ENCODE data around the gene CLDN12.
"Not testable (repeated sequence)": the region's sequence is repeated elsewhere in the genome, so short reads cannot be mapped to it uniquely, and the experiment has no call there.

CLDN12 gene

DNA sequence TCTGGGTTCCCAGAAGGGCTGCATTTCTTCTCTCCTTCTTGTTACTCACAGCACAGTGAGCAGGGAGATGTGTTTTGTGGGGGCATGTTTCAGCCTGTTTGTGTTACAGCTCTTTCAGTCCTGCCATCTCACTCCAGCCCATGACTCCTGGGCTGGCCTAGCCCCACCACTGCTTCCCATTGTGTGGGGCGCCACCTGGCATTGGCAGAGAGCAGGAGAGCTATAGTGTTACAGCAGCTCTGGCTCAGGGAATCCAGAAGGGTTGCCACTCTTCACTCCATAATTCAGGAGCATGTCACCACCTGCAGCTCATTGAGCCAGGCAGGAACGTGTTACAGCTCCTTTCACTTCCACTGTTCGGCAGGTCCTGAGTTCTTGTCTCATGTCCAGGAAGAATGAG, 30.0 kb downstream of the CLDN12 start:
- DNase-seq (ENCODE audit: low read depth in 2 of 2) = no peak

DNA sequence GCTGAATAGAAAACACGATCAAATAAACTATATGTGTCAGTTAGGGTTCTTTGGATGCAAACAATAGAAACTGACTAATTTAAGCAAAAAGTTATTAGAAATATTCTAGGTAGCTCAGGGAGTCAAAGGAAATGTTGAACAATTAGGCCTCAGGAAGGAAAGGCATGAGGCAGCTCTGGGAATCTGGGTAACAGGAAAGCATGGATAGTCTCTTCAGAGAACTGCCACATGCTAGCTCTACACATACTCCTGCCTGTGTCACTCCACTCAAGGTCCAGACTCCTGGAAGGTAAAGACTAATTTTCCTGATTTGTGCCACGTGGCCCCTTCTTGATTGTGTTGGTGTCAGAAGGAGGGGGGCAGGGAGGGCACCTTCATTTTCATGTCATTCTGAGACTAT, 42.4 kb downstream of the CLDN12 start:
- no peak for DNase-seq (ENCODE audit: low read depth in 2 of 2)

DNA sequence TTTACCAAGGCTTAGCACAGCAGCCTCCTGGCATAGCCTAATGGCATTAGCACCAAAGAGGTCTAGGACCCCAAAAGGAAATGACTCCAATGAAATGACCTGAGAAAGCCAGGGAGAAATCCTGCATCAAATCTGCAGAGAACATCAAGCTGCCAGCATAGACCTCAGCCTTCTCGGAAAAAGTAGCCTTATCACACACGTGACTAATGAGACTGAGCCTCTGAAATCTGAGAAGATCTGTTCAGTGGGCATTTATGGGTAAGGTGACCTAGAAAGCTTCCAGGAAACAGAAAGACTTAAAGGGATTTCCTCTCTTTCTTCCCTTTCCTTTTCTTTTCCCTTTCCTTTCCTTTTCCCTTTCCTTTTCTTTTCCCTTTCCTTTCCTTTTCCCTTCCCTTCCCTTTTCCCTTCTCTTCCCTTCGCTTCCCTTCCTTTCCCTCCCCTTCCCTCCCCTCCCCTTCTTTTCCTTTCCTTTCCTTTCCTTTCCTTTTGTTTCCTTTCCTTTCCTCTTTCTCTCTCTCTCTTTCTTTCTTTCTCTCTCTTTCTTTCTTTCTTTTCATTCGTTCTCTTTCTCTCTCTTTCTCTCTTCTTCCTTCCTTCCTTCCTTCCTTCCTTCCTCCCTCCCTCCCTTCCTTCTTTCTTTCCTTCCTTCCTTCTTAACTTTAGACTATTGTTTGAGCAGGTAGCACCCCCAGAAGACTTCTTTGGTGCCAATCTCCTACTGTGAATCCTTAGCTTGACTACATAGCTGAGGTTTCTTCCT, 43.1 kb downstream of the CLDN12 start:
- no peak for DNase-seq (ENCODE audit: low read depth in 2 of 2)

DNA sequence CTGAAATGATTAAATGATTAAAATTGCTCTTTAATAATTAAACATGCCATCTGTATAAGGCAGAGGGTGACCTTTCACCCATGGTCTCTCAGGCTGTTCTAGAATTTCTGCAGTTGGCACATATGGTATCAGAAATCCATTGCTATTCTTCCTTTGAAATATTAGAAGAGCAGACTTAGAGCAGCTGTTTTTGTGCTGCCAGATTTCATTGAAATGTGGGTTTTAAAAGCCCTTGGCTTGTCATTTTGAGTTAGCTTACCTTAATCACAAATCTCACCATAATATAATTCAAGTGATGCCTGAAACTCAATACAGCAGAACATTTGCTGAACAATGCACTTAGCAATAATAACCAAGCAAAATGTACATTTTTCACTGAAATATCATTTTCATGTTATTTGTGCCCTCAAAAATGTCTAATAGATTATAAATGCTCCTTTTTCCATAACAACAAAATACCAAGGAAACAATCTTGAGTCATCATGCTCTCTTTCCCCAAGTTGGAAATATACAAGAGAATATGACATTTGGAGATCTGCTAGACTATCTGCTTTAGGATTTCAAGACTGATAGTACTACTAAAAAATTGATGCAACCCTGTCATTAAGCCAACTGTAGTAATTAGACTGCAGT, 50.1 kb downstream of the CLDN12 start:
- no peak for DNase-seq (ENCODE audit: low read depth in 2 of 2)

DNA sequence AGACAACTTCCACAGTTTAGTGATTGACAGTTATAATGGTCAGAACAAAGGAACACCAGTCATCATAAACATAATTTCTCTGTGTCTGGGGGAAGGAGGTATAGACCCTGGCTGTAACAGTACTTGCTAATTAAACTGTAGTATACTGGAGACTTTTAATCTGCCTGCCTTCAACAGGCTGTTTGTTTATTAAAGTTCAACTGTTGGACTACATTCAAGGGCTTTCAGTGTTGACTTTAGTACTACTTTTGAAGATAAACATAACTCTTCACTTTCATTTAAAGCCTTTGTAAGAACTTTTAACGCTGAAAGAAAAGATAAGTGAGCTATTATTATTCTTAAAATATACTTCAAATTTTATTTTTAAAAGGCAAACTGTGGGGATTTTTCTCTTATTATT, 50.7 kb downstream of the CLDN12 start:
- no peak for DNase-seq (ENCODE audit: low read depth in 2 of 2)

DNA sequence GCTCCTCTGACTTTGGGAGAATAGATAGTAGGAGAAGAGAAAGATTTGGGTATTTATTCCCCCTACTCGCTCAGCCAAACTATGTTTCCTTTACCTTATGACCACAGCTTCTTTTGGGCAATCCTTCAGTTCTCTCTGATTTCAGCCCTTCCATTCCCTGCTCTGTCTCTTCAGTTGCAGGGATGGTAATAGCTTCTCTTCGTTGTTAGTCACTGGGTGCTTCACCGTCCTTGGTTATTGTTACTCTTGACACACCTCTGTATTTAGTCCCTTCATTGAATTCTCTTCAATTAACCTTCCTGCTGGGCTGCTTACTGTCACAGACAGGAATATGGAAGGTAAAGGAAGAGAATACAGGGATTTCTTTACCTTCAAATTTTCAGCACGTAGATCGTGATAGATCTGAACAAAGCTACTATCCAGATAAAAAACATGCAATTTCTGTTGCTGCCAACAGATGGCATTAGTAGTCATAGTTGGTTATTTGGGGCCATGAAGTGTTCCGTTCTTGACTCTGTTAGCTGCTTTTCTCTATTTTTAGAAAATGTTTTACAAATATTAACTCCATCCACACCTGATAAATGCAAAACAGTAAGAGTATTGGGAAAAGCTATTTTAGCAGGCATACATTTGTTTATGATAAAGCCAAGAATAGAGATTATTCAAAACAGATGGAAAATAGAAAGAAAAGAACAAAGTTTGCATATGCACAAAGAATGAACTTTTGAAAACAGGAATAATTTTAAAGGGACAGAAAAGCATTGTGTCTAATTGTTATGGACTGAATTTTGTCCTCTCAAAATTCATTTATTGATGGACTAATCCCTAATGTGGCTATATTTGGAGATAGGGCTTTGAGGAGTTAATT, 52.1 kb downstream of the CLDN12 start:
- DNase-seq (ENCODE audit: low read depth in 2 of 2) = no peak

DNA sequence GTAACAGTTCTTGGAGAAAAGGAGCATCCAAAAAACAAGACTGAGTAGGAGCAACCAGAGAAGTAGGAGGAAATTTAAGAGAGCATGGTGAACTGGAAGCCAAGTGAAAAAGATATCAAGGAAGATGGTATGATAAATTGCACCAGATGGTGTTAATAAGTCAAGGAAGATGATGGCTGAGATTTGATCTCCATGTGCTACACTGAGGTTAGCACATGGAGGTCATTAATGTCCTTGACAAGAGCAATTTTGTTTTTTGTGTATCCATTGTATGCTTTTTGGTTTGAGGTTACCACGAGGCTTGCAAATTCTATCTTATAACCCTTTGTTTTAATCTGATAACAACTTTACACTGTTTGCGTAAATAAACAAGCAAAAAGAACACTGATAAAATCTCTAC, 54.8 kb downstream of the CLDN12 start:
- DNase-seq (ENCODE audit: low read depth in 2 of 2) = no peak

DNA sequence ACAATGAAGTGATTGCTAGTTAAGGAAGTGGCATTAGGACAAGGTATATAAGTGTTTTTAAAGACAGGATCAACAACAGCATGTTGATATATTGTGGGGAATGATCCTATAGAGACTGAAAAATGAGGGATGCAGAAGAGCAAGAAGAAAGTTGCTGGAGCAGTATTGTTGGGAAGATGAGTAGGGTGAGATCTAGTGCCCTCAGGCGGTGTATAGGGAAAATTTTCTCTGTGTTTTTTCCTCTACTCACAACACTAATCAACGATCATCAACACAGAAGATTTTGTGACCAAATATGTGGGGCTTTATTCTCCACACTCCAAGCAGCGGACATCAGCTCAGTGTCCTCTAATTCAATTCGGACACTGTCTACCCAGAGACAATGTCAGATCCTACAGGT, 56.6 kb downstream of the CLDN12 start:
- no peak for DNase-seq (ENCODE audit: low read depth in 2 of 2)

DNA sequence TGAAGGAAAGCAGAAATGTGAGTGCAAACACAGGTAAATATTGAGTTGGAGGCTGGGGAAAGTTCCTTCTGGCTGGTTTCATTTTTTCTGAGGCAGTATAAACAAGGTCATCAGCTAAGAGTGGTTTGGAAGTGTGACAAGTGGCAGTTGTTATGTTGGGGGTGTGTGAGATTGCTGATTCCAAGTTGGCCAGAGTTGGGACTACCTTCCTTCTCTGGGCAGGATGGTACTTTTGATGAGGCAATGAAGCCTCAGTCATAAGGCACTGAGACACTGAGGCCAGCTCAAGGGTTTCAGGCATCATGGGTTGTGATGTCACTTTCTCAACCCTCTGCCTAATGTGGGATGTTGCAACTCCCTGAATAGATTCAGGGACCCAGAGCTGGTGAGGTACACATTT, 58.0 kb downstream of the CLDN12 start:
- DNase-seq (ENCODE audit: low read depth in 2 of 2) = no peak

DNA sequence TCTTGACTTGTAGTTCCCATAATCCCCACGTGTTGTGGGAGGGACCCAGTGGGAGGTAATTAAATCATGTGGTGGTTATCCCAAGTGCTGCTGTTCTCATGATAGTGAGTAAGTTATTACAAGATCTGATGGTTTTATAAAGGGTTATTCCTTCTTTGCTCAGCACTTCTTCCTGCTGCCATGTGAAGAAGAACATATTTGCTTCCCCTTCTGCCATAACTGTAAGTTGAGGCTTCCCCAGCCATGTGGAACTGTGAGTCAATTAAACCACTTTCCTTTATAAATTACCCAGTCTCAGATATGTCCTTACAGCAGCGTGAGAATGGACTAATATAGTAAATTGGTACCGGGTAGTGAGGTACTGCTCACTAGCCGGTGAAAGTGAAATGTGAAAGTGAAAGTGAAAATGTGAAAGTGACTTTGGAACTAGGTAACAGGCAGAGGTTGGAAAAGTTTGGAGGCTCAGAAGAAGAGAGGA, 59.9 kb downstream of the CLDN12 start:
- DNase-seq (ENCODE audit: low read depth in 2 of 2) = not testable (repeated sequence)
